DND-41 (cell line): ENCODE measurements around the gene WNT5A.

Experiments
- ATAC-seq: fragments of 200-7000 bp; cut with Tn5 transposase; 3 replicates; pipeline ENCODE4 v1.9.1; 2021; ENCODE audit warnings: low read depth; ENCODE audit not compliant: insufficient read depth
- DNase-seq: peaks from one replicate; pipeline ENCODE4 v3.0.0-alpha.2; 2020
- H2AFZ ChIP-seq: 2 replicates; pipeline ENCODE4 v1.6.0; 2012; ENCODE audit warnings: low read depth, low read length
- H3K27ac ChIP-seq: 2 replicates; pipeline ENCODE4 v1.5.1; 2012; ENCODE audit warnings: low read length, inconsistent platforms
- H3K27me3 ChIP-seq: fragments of 200-600 bp; sonication (generic); 2 replicates; pipeline ENCODE4 v1.6.0; 2012; ENCODE audit warnings: low read length, mild to moderate bottlenecking, inconsistent platforms; ENCODE audit not compliant: insufficient read depth, poor library complexity
- H3K36me3 ChIP-seq: 2 replicates; pipeline ENCODE4 v1.5.1; 2012; ENCODE audit warnings: low read length, inconsistent platforms; ENCODE audit not compliant: insufficient read depth
- H3K4me1 ChIP-seq: 2 replicates; pipeline ENCODE4 v1.5.1; 2012; ENCODE audit warnings: mild to moderate bottlenecking, low read length; ENCODE audit not compliant: insufficient read depth
- H3K4me2 ChIP-seq: 2 replicates; pipeline ENCODE4 v1.6.0; 2012; ENCODE audit warnings: mild to moderate bottlenecking, moderate library complexity, low read length, inconsistent platforms; ENCODE audit not compliant: insufficient read depth
- H3K4me3 ChIP-seq, 2 experiments: fragments of 200-600 bp in 1 of 2; shearing (Covaris generic) in 1 of 2; 2 replicates each; pipeline ENCODE4 v1.5.1; 2012 to 2016; ENCODE audit warnings: inconsistent platforms in 2 of 2, low read length in 2 of 2, mild to moderate bottlenecking in 2 of 2, low read depth in 1 of 2, moderate library complexity in 1 of 2
- H3K79me2 ChIP-seq: 2 replicates; pipeline ENCODE4 v1.6.0; 2012; ENCODE audit warnings: low read length, inconsistent platforms; ENCODE audit not compliant: insufficient read depth
- H3K9ac ChIP-seq: 2 replicates; pipeline ENCODE4 v1.6.0; 2012; ENCODE audit warnings: low read depth, mild to moderate bottlenecking, inconsistent platforms, low read length, moderate library complexity
- H3K9me3 ChIP-seq: 2 replicates; pipeline ENCODE4 v1.5.1; 2012; ENCODE audit warnings: low read length, moderate library complexity, mild to moderate bottlenecking, inconsistent platforms; ENCODE audit not compliant: insufficient read depth, severe bottlenecking
- H4K20me1 ChIP-seq: 2 replicates; pipeline ENCODE4 v1.6.0; 2012; ENCODE audit warnings: low read length; ENCODE audit not compliant: insufficient read depth
- EZH2 ChIP-seq: IDR thresholded peaks from 3 replicates; pipeline ENCODE4 v1.6.1; 2012; ENCODE audit warnings: borderline replicate concordance, low read depth, mild to moderate bottlenecking, moderate library complexity, low read length, inconsistent platforms; ENCODE audit not compliant: severe bottlenecking
- TF ChIP-seq, protein P1 (sequence below): IDR thresholded peaks from 2 replicates; pipeline ENCODE4 v1.5.1; 2012; ENCODE audit warnings: borderline replicate concordance, low read length, moderate library complexity, mild to moderate bottlenecking; ENCODE audit not compliant: poor library complexity, severe bottlenecking; ENCODE audit errors: extremely low read depth

WNT5A gene

DNA sequence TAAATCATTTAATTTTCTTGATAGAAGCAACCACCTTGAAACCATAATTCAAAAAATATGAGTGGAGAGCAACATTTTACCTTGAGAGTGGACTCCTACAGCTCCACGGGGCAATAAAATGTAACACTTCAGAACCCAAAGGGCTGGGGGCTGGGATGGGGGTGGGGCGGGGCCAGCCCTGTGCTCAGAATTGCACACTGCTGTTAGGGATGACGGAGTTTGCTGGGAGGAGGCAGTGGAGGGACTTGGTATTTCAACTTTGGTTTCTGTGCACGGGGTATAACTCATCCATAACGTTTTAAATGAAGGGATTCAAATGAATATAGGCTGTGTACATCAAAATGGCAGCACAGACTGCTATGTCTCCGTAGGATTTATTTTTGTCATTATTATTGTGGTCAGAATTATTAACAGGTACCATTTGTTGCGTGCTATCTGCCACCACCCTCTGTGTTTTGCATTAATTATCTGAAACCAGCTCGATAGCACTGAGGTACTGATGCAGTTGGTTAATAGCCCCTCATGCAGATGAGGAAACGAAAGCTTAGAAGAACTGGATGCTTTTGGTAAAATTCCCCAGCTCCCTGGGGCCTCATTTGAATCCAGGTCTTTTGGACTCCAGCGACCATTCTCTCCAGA, 29.4 kb upstream of the WNT5A start:
- Histone ChIP-seq H4K20me1 (no peaks in the 10 kb centered on the region), H3K4me1 (no peaks in the 10 kb centered on the region), H3K4me2 (no peak overlapping the region), H3K9me3 (no peaks in the 10 kb centered on the region), H3K9ac (no peak overlapping the region), H3K36me3 (no peaks in the 10 kb centered on the region), H3K79me2 (no peaks in the 10 kb centered on the region), H2AFZ (no peak overlapping the region), H3K27ac (no peak overlapping the region), H3K27me3 (peaks cover 7% of the 10 kb centered on the region), H3K4me3 (no peak overlapping the region)
- TF ChIP-seq, protein P1, sequence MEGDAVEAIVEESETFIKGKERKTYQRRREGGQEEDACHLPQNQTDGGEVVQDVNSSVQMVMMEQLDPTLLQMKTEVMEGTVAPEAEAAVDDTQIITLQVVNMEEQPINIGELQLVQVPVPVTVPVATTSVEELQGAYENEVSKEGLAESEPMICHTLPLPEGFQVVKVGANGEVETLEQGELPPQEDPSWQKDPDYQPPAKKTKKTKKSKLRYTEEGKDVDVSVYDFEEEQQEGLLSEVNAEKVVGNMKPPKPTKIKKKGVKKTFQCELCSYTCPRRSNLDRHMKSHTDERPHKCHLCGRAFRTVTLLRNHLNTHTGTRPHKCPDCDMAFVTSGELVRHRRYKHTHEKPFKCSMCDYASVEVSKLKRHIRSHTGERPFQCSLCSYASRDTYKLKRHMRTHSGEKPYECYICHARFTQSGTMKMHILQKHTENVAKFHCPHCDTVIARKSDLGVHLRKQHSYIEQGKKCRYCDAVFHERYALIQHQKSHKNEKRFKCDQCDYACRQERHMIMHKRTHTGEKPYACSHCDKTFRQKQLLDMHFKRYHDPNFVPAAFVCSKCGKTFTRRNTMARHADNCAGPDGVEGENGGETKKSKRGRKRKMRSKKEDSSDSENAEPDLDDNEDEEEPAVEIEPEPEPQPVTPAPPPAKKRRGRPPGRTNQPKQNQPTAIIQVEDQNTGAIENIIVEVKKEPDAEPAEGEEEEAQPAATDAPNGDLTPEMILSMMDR, result no peak
- ATAC-seq (no peak), DNase-seq (no peak)

DNA sequence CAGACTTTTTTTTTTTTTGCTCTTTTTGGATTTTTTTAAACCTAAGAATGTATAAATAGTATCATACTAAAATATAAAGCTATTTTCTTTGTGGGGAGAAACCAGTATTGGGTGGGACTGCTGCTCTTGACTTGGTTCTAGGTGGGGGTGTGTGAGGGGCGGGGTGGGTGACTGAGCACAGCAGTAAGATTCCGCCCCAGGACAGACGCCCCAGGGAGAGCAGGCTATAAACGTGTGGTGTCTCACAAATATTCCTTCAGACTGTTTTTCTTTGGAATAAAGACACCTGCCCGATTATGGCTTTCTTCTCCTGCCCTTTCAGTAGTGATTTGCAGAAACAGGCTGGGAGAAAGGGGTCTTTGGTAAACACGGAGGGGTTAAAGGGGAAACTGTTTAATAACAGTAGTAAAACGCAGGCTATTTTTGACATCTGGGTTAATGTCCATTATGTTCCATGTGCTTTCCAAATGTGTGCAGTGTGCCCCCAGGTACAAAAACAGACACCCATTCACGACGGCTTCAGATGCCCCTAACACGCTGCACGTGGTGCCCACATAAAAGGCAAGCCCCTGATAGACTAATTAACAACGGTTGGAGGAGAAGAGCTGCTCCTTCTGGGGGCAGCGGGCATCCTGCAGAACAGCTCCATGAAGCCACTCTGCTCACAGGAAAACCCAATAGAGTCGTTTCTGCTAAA, 28.6 kb upstream of the WNT5A start:
- Histone ChIP-seq H3K9me3 (no peaks in the 10 kb centered on the region), H3K27ac (no peak overlapping the region), H3K4me2 (no peak overlapping the region), H2AFZ (no peak overlapping the region), H3K9ac (no peak overlapping the region), H3K36me3 (no peaks in the 10 kb centered on the region), H4K20me1 (no peaks in the 10 kb centered on the region), H3K27me3 (peaks cover 7% of the 10 kb centered on the region), H3K4me3 (no peak overlapping the region), H3K4me1 (no peaks in the 10 kb centered on the region), H3K79me2 (no peaks in the 10 kb centered on the region)
- DNase-seq (no peak), ATAC-seq (no peak)
- TF ChIP-seq EZH2, result no peak
- TF ChIP-seq, protein P1, result no peak

DNA sequence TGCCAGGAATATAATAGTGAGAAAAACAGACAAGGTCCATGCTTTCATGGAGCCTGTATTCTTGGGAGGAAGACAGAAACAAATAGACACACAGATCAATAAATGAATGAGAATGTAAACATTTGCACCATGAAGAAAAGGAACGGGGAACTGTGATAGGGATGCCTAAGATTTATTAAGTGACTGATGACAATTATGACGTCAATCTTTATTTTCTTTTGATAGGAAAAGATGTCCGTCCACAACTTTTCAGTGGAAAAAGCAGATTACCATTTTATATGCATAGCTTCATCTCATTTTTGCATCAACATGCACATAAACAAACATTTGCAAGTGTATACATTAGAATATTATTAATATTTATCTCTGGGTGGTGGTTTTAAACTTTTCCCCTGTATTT, 27.9 kb upstream of the WNT5A start:
- H3K9me3 ChIP-seq, result no peaks in the 10 kb centered on the region
- TF ChIP-seq, protein P1, result no peak
- no peak for TF ChIP-seq EZH2
- no peak for ATAC-seq
- no peaks in the 10 kb centered on the region for H3K36me3 ChIP-seq
- H3K9ac ChIP-seq, result no peak overlapping the region
- H3K27me3 ChIP-seq, result peaks cover 7% of the 10 kb centered on the region
- H3K4me3 ChIP-seq, result no peak overlapping the region
- no peaks in the 10 kb centered on the region for H3K79me2 ChIP-seq
- H3K4me1 ChIP-seq, result no peaks in the 10 kb centered on the region
- H3K4me2 ChIP-seq, result no peak overlapping the region
- H4K20me1 ChIP-seq, result no peaks in the 10 kb centered on the region
- DNase-seq, result no peak
- H2AFZ ChIP-seq, result no peak overlapping the region
- H3K27ac ChIP-seq, result no peak overlapping the region
